ENCODE measurements around the gene GPANK1.

- TF ChIP-seq EZH2phosphoT487 (IDR thresholded peaks at IDR 0.05; ENCODE audit: borderline replicate concordance) (no peak), CTCF (conservative IDR thresholded peaks at IDR 0.05; ENCODE audit: low read length) (no peak)
Observed at GRCh38 chr6:31621991-31622390, 42.8 kb downstream of the GPANK1 start.

Measured in Loucy (cell line).